LHCN-M2 (cell line): ENCODE results near the gene RNF123. TPM values are rescaled to one million over a fixed set of nuclear protein-coding genes. Genes with fewer than 3 reads are reported as not detected.

Experiments used
- DNase-seq: peaks from one replicate; pipeline ENCODE4 v3.0.0-alpha.2; 2012; ENCODE audit warnings: low read depth
- total RNA-seq: library from RNA; depleted of rRNA; stranded (reverse); fragments of >200 nt; gene quantifications from 2 replicates; pipeline ENCODE4 v1.2.3, GENCODE V29; 2014

RNF123 gene
- total RNA-seq, 1 experiment from 2014 or later: 21.2 TPM

DNA sequence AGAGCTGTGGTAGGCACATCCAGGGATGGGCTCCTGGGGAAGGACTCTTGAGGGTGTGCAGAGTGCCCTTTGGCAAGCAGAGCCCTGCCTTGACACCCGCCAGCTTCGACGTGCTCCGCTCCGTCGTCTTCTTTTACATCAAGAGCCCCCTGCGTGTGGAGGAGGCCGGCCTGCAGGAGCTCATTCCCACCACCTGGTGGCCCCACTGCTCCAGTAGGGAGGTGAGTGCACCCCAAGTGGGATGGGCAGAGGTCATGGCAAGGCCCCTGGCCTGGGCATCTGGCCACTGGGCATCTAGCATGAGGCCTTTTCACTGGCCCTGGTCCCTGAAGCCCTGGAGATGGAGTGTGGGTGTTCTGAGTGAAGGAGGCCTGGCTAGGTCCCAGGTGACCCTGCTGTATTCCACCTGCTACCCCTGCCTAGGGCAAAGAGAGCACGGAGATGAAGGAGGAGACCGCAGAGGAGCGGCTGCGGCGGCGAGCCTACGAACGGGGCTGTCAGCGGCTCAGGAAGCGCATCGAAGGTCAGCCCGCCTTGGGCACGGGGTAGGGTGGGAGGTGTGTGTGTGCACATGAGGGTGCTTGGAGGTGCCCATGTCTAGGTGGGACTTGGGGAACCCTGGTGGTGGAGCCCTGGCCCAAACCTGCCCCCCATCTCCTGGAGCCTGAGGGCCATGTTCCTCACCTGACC lies 12.2 kb downstream of the RNF123 start:
- DNase-seq: no peak

DNA sequence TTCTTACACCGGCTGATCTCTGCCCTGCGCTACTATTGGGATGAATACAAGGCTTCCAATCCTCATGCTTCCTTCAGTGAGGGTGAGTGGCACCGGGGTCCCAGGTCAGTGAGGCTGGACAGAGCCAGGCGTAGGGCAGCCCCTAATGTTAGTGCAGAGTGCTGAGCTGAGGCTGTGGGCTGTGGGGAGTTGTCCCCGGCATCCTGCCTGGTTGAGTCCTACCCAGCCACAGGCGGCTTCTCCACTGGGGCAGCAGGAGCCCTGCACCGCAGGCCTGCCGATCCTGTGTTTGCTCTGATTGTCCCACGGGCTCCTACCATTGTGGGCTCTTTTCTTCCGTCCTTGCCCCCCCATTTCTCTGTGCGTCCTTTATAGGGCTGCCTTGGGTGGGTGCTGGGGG lies 13.3 kb downstream of the RNF123 start:
- DNase-seq: no peak

DNA sequence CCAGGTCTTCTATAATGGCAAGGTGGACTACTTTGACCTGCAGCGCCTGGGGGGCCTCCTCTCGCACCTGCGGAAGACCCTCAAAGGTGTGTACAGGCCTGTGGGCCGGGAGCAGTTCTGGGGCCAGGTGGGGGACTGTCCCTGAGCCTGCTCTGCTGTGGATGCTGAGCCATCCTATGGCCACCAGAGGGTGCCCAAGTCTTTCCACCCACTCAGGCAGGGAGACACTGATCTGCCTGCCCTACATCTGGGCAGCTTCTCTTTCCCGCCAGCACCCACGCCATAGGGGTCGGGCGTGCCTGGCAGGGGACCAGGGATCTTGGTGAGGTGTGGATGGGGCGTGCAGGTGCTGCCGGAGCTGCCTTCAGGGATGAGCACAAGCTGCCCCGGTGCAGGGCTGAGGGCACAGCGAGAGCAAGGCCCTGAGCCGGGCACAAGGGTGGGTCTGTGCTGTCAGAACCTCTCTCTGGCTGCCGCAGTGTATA lies 14.1 kb downstream of the RNF123 start:
- peak; percentile 47 for DNase-seq

DNA sequence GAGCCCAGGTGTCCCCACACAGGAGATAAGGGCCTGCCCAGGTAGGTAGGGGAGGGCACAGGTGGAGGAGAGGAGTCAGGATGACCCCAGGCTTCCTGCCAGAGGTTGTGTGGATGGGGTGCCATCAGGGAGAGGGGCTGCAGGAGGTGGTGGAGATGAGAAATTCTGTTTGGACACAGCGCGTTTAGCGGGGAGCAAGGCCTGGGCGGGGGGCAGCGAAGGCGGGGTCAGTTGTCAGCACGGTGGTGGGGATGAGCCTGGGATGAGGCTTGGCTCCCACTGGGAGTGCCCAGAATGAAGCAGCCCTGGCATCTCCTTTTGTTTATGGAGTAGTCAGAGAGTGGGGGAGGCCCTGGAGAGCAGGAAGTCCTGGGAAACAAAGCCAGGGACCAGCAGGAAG lies 14.6 kb downstream of the RNF123 start:
- no peak for DNase-seq

DNA sequence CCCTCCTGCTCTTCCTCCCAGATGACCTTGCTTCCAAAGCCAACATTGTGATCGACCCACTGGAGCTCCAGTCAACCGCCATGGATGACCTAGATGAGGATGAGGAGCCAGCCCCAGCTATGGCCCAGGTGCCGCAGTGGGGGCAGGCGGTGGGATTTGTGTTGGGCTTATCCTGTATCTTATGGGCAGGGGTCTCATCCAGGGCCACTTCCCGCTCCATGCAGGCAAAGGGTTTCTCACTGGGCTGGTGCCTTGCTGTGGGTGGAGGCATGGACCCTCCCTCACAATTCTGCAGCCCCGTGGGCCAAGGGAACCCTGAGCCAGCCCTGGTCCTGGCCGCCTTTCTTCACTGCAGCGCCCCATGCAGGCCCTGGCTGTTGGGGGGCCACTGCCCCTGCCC lies 15.3 kb downstream of the RNF123 start:
- DNase-seq: no peak

DNA sequence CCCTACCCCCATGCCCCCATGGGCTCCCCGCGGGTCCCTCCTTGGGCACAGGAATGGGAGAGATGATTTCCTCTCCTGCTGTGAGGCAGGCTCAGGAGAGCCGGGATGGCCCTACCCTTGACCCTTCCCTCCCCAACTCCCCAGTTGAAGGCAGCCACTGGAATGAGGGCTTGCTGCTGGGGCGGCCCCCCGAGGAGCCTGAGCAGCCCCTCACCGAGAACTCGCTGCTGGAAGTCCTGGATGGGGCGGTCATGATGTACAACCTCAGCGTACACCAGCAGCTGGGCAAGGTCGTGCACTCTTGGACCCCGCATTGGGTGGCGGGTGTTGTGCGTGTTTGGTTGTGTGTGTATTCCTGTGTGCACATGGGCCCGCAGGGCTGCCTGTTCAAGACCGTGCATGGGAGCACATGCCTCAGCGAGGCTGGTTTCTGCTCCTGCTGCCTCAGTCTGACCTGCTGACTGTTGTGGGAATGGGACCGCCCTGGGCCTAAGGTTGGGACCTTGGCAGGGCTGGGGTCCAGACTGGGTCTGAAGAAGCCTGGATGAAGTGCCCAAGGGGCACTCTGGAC lies 16.1 kb downstream of the RNF123 start:
- no peak for DNase-seq

DNA sequence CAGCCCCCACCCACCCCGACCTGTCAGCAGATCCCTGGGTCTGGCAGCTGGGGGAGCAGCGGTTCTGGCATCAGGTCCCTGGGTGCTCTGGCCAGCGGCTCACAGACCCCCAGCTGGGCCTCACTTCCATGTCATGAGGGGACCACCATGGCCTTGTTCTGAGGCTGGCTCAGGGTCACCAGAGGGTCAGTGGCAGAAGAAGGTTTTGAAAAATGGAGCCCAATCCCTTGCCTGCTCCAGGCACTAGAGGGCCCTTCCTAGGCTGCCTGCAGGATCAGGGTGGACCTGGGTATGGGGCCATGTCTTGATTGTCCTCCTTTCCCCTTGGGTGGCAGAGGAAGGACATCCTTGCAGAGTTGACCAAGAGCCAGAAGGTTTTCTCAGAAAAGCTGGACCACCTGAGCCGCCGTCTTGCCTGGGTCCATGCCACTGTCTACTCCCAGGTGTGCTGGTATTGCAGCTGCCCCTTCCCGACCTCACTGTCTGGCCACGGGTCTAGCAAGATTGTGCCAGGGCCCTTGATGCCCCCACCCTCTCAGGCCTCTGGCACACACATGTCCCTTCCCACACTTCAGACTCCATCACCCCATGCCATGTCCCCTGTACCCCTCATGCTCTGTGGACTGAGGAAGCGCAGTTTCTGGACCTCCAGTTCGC lies 17.2 kb downstream of the RNF123 start:
- no peak for DNase-seq

DNA sequence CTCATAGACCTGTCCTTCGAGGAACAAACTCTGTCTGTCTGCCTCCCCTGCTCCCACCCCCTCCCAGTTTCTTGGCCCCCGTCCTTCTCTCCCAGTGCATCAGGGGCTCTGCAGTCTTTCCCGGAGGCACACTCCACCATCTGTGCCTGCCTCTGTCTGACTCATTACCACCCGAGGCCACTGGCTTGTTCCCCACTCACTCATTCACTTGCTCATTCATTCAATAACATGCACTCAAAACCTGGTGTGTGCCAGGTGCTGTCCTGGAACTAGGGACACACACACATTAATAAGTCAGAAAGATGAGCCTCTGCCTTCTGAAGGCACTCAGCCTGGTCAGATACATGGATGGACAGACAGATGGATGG lies 17.7 kb downstream of the RNF123 start:
- peak; percentile 30 for DNase-seq

DNA sequence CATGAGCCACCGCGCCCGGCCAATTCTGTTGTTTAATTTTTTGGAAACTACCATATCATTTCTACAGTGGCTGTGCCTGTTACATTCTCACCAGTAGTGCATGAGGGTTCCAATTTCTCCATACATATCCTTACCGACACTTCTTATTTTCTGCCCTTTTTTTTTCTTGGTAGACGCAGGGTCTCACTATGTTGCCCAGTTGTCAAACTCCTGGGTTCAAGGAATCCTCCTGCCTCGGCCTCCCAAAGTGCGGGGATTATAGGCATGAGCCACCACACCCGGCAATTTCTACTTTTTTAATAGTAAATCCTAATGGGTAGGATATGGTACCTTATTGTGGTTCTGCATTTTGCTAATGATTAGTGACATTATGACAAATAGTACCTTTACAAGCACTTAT lies 20.5 kb downstream of the RNF123 start:
- DNase-seq: no peak

DNA sequence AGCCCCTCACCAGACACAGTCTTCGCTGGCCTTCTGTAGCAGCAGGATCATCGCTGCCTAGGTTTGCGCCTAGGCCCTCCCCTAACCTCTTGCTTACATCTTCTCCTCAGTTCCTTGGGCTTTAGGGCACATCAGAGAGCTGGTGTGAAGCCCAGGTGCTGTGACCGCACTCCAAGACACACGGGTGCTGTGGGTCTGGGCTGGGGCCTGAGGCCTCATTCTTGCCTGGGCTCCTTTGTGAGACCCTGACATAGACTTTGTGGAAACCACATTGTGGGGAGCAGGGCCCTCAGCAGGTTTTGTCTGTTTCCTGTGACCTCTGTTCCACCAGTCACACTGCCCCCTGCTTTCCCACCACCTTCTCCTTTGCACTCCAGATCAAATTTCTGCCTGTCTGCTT lies 22.1 kb downstream of the RNF123 start:
- no peak for DNase-seq

DNA sequence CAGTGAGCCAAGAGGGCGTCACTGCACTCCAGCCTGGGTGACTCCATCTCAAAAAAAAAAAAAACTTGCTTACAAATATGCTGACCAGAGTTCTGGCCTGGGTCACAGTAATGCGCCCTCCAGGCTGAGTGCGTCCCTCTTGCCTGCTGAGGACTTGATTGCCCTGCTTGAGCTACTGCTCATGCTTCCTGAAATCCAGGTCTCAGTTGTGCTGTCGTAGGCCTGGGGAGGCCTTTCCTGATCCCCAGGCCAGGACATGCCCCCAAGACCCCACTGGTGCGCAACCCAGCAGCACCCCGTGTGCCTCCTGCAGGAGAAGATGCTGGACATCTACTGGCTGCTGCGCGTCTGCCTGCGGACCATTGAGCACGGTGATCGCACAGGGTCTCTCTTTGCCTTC lies 22.8 kb downstream of the RNF123 start:
- DNase-seq: no peak

DNA sequence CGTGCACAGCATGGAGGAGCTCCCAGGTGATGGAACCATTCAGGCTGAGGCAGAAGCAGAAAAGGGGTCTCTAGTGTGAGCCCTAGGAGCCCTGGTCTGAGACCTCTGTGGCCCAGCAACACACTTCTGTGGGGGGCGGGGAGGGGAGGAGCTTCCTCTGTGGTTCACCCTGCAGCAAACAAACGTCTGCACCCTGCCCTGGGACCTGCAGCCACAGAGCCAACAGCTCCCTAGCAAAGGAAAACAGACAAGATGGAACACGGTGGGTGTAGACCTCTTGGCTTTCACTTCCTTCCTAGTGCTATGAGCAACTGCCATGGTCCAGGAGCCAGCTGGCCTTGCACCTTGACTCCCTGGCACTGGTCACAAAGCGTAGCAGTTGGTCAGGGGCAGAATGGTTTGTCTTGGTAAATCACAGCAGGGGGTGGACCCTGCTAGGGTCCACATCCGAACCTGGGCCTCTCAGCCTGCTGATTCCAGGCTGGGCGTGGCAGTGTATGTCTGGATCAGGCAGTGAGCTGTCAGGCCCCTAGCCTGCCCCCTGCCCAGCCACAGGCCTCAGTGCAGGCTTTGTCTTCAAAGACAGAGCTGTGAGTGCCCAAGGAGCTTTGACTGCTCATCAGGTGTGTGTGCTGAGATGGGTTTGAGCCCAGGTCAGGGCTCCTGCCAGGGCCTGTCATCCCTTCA lies 23.4 kb downstream of the RNF123 start:
- DNase-seq: no peak

DNA sequence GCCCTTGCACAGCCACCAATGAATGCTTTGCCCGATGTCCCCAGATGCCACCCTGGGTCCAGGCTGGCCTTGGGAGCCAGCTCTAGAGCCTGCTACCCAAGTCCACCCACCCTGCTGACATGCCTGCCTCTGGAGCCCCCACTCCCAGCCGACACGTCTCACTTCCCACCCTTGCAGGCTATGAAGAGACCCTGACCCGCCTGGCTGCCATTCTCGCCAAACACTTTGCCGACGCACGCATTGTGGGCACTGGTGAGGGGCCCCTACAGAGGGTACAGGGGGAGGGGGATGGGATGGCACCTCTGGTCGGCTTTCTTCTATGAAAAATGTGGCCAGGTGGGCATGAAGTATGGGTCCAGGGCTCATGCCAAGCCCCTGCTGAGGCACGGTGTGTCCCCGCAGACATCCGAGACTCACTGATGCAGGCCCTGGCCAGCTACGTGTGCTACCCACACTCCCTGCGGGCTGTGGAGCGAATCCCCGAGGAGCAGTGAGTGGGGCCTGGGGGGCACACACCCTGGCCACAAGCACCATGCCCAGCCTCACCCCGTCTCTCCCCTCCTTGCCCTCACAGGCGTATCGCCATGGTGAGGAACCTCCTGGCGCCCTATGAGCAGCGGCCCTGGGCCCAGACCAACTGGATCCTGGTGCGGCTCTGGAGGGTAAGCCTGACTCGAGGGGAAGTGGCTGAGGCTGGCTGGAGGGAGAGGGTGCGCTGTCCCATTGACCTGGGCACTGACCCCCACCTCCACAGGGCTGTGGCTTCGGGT lies 24.2 kb downstream of the RNF123 start:
- no peak for DNase-seq

DNA sequence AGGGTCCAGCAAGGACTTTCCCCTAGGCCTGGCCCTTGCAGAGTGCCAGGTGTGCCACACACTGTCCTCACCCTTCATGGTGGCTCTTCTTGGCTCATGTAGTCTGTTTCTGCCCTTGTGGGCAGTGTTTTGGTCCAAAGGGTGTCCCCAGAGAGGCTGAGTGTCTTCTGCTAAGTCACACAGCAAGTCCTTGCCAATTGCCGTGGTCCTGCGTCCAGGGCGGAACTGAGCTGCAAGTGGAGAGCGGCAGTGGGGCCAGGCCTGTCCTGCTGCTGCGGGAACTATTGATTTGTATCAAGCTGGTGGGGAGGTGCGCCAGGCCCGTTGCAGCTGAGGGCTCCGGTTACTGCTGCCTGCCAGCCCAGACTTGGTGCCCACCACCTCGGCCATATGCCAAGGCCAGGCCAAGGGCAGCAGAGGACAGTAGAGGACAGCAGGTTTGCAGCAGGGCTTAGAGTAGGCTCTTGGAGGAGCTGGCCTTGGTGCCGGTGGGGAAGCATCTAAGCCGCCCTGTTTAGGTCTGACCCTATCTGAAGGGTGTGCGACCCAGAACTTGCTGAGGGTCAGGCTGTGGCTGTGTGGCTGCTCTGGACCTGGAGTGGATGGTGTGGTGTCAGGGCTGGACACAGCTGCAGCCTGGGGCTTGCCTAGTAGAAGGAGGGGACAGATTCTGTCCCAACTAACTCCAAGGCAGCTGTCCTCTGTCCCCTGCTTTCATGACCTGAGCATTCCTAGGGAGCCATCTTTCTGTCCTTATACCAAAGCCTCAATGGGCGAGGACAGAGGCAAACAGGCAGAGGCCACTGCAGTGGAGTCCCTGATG lies 25.6 kb downstream of the RNF123 start:
- DNase-seq: no peak

DNA sequence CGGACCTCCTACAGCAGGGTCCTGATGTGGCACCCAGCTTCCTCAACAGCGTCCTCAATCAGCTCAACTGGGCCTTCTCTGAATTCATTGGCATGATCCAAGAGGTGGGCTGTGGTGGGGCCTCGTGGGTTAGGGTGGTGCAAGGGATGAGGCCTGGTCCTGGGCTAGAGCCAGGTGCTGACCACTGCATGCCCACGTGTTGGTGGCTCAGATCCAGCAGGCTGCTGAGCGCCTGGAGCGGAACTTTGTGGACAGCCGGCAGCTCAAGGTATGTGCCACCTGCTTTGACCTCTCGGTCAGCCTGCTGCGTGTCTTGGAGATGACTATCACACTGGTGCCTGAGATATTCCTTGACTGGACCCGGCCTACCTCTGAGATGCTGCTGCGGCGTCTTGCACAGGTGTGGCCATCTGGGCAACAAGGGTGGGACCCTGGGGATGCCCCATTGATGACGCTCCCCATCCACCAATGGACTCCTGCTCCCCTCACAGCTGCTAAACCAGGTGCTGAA lies 26.3 kb downstream of the RNF123 start:
- DNase-seq: no peak

DNA sequence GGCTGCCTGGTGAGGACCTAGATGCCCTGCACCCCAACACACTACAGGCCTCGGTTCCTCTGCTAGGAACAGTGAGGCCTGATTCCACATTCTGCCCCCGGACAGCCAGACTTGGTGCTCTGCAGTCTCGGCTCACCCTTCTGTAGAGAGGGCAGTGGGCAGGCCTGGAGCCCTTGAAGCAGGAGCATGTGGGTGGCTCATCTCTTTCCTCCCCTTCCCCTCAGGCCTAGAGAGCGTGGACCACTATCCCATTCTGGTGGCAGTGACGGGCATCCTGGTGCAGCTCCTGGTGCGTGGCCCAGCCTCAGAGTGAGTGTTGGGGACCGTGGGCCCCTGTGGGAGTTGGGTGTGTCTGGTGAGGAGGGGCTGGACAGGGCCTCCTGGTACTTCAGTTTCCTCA lies 26.8 kb downstream of the RNF123 start:
- no peak for DNase-seq

DNA sequence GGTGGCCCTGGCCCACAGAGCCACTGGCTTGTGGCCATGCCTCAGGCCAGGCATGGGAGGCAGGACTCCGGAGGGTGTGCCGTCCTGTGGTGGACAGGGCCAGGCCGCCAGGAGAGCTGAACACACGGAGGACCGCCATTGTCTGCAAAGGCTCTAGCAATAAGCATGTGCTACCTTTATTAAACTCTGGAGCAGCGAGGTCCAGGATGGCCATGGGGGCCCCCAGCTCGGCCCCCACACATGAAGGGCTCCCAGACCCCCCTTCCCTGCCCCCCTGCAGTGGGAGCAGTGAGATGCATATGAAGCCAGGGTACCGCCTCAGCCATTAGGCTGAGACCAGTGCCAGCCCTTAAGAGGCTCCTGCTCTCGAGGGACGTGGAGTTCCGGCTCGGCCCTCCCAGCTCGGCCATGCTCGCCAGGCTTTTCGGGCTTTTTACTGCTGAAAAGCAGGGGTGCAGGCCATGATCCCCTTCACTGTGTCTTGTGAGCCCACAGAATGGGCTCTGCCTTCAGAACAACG lies 27.4 kb downstream of the RNF123 start:
- no peak for DNase-seq

DNA sequence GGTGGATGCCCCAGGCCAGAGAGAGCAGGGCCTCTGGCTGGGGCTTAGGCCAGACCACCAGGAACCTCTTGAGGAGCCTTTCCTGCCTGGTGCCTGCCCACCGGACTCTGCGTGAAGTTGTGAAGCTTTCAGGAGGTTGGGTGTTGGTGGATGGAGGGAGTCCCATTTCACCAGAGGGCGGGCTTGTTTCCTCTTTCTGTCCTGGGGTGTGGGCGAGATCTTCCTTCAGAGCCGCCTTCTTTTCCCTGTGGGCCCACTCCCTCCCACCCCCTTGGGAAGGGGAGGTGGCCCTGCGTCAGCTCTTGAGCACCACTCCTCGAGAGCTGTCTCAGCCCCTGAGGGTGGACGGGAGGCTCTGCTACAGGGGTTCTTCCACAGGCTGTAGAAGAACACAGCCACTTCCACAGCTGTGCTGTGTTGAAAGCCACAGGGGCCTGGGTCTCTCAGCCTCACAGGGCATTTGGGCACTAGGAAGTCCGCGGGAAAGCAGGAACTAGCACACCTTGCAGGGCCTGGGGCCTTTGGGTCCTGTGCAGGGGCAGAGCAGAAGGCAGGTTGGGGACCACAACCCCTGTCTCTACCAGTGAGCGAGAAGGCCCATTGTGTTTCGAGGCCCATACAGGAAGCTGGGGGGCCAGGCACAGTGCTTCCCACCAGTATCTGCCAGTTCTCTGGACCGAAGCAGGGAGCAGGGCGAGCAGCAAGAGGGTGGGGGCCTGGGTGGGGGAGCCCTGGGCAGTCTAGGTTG lies 28.0 kb downstream of the RNF123 start:
- DNase-seq: no peak

DNA sequence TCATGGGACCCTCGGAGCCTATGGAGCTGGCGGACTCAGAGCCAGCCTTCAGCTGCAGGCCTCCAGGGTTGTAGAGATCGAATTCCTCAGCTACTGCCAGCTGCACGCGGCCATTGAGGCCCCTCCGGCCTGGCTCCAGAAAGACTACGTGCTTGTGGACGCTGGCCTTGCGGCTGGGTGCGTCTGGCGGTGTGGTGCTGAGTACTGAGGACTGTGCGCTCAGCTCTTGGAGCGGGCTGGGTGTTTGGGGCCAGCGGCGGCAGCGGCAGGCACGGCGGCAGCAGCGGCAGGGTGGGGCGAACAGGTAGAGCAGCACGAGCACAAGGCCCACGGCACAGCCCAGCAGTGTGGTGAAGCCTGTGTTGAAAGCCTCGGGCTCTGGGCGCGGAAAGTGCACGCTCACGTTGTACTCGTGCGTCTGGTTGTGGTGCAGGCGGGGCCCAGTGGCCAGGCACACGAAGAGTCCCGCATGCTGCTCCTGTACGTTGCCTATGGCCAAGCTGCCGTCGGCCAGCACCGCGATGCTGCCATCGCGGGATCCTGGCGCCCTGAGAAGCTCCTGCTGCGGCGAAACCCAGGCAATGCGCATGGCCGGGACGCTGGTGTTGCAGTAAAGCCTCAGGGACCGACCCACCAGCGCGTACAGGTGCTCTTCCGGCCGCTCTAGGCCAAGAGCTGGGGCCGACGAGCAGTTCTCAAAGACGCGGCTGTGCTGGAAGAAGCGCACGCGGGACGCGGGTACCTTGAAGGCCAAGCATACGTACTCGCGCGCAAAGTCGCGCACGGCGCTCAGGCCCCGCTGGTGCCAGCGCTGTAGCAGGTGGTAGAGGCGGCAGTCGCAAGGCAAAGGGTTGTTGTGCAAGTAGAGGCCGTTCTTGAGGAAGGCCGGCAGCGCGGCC lies 28.9 kb downstream of the RNF123 start:
- DNase-seq: no peak
